GM12878 (cell line): ENCODE results near the gene OR52K1. TPM values are rescaled to one million over a fixed set of nuclear protein-coding genes. Genes with fewer than 3 reads are reported as not detected.

ENCODE experiments used
- ATAC-seq: fragments of 200-7000 bp; cut with Tn5 transposase; 3 replicates; pipeline ENCODE4 v1.9.1; 2020; ENCODE audit warnings: mild to moderate bottlenecking, moderate library complexity
- BruUV-seq: library from RNA; stranded (reverse); fragments of 400-500 nt; replicated peaks from 2 replicates; lab custom pipeline; 2021; lab: Mats Ljungman, UMichigan
- CTCF ChIA-PET: fragments of 300-600 bp; sonication (Branson Sonifier 250); formaldehyde crosslinking; extraction: SDS; loops from one replicate; lab custom pipeline; 2021; ENCODE audit warnings: inconsistent platforms; lab: Yijun Ruan, JAX
- POLR2A ChIA-PET: fragments of 350-600 bp; formaldehyde crosslinking; extraction: SDS; loops from one replicate; lab custom pipeline; 2021; ENCODE audit warnings: inconsistent platforms; lab: Charles Lee
- RAD21 ChIA-PET: fragments of 300-600 bp; sonication (Branson Sonifier 250); formaldehyde crosslinking; loops from one replicate; lab custom pipeline; 2023; ENCODE audit warnings: antibody characterized with exemption; ENCODE audit not compliant: unreplicated experiment; lab: Charles Lee
- SMC1A ChIA-PET: fragments of 300-600 bp; sonication (Branson Sonifier 250); formaldehyde crosslinking; loops from one replicate; lab custom pipeline; 2023; ENCODE audit not compliant: unreplicated experiment, uncharacterized antibody; lab: Charles Lee
- DNase-seq: peaks from one replicate; pipeline ENCODE4 v3.0.0-alpha.2; 2011; ENCODE audit warnings: low read depth, low spot score
- FAIRE-seq: peaks from 3 replicates; lab custom pipeline; 2011; peaks lifted over from hg19 to GRCh38; lab: Jason Lieb, UNC
- H2AFZ ChIP-seq: 2 replicates; pipeline ENCODE4 v1.6.0; 2011; ENCODE audit warnings: low read depth, low read length, control low read depth; ENCODE audit not compliant: control insufficient read depth
- H3K27ac ChIP-seq: 2 replicates; pipeline ENCODE4 v1.5.1; 2011; ENCODE audit warnings: control low read depth; ENCODE audit not compliant: control insufficient read depth, insufficient read depth
- H3K27me3 ChIP-seq, 2 experiments: replicated peaks in 1 of 2; 2 replicates each; pipeline versions ENCODE4 v1.6.0 to v1.6.1; 2011; ENCODE audit warnings: low read length in 1 of 2; ENCODE audit not compliant: control insufficient read depth in 2 of 2, insufficient read depth in 2 of 2
- H3K36me3 ChIP-seq, 2 experiments: 2 replicates each; pipeline ENCODE4 v1.5.1; 2011; ENCODE audit warnings: low read length in 1 of 2; ENCODE audit not compliant: control insufficient read depth in 2 of 2, insufficient read depth in 2 of 2
- H3K4me1 ChIP-seq: 2 replicates; pipeline ENCODE4 v1.6.1; 2011; ENCODE audit warnings: mild to moderate bottlenecking, low read length, moderate library complexity, mixed read lengths; ENCODE audit not compliant: control insufficient read depth, insufficient read depth
- H3K4me2 ChIP-seq: 2 replicates; pipeline ENCODE4 v1.6.0; 2011; ENCODE audit warnings: control low read depth; ENCODE audit not compliant: control insufficient read depth, insufficient read depth
- H3K4me3 ChIP-seq: fragments of 200-600 bp; sonication (generic); 2 replicates; pipeline ENCODE4 v1.5.1; 2016
- H3K79me2 ChIP-seq: 2 replicates; pipeline ENCODE4 v1.6.0; 2011; ENCODE audit warnings: low read length; ENCODE audit not compliant: control insufficient read depth, insufficient read depth
- H3K9ac ChIP-seq: 2 replicates; pipeline ENCODE4 v1.8.0; 2011; ENCODE audit warnings: low read length, control low read depth, mixed read lengths; ENCODE audit not compliant: control insufficient read depth, insufficient read depth
- H3K9me3 ChIP-seq: replicated peaks from 3 replicates; pipeline ENCODE4 v1.5.1; 2011; ENCODE audit warnings: mild to moderate bottlenecking, low read length; ENCODE audit not compliant: control insufficient read depth, insufficient read depth
- H4K20me1 ChIP-seq: 2 replicates; pipeline ENCODE4 v1.6.0; 2011; ENCODE audit not compliant: control insufficient read depth, insufficient read depth
- CHD4 ChIP-seq: fragments of 200-600 bp; sonication (generic); IDR thresholded peaks from 2 replicates; pipeline ENCODE4 v1.6.1; 2016; ENCODE audit warnings: mild to moderate bottlenecking
- IKZF1 ChIP-seq: fragments of 450-650 bp; conservative IDR thresholded peaks from 2 replicates; pipeline ENCODE4 v1.6.1; 2017; ENCODE audit warnings: antibody characterized with exemption, mild to moderate bottlenecking
- KDM1A ChIP-seq: fragments of 200-600 bp; sonication (generic); IDR thresholded peaks from 2 replicates; pipeline ENCODE4 v1.6.1; 2016; ENCODE audit warnings: borderline replicate concordance
- MEF2B ChIP-seq: fragments of 450-650 bp; IDR thresholded peaks from 2 replicates; pipeline ENCODE4 v1.6.1; 2018; ENCODE audit warnings: mild to moderate bottlenecking, moderate library complexity; ENCODE audit not compliant: partially characterized antibody, poor library complexity, severe bottlenecking
- NRF1 ChIP-seq: conservative IDR thresholded peaks from 2 replicates; pipeline ENCODE4 v1.6.1; 2011; ENCODE audit warnings: mild to moderate bottlenecking, low read depth, low read length, improper control_type of control experiment
- PAX5 ChIP-seq: IDR thresholded peaks from 2 replicates; pipeline ENCODE4 v1.6.1; 2011; ENCODE audit warnings: low read depth, low read length, borderline replicate concordance
- REST ChIP-seq: IDR thresholded peaks from 2 replicates; pipeline ENCODE4 v1.6.1; 2012; ENCODE audit warnings: mild to moderate bottlenecking, low read depth, low read length
- WGBS: methylation state at CpG from one replicate; pipeline ENCODE4 v1.1.6; 2016; ENCODE audit warnings: low lambda C conversion rate; ENCODE audit not compliant: insufficient replicate concordance, insufficient coverage; ENCODE audit errors: missing lambda C conversion rate; 5-methylcytosine and 5-hydroxymethylcytosine counted together
- in situ Hi-C: fragments of 300-500 bp; cut with MboI; formaldehyde crosslinking; loops from 9 replicates; pipeline ENCODE4 v1.14.3; 2018; ENCODE audit warnings: mixed read lengths
- intact Hi-C: fragments of 100-400 bp; cut with micrococcal nuclease; formaldehyde crosslinking; loops from one replicate; pipeline ENCODE4 v1.14.2; 2022; ENCODE audit not compliant: unreplicated experiment
- polyA plus RNA-seq, 11 experiments: library from polyadenylated mRNA; depleted of rRNA in 4 of 11; unstranded in 6 of 11; stranded (reverse) in 5 of 11; fragments of >200 nt; fragmentation: Nextera tagmentation in 4 of 11; fragmentation: Illumina TruSeq in 1 of 11; extraction: Ambion mirVana in 4 of 11; extraction: Trizol in 1 of 11; gene quantifications; 1 replicate in 1 of 11; 2 replicates in 10 of 11; pipeline versions ENCODE4 v1.2.1 to v1.2.3, GENCODE V29; 2011 to 2016; ENCODE audit warnings: inconsistent platforms in 2 of 11, missing spikeins in 2 of 11, low read depth in 1 of 11
- total RNA-seq, 4 experiments: library from RNA; depleted of rRNA in 3 of 4; stranded (reverse); fragments of >200 nt in 3 of 4; fragmentation: Illumina TruSeq in 1 of 4; extraction: Trizol in 1 of 4; gene quantifications; 2 replicates each; pipeline versions ENCODE4 v1.2.1 to v1.2.3, GENCODE V29; 2013 to 2021

The OR52K1 gene
- total and polyA plus RNA-seq, 10 of the 15 experiments (the other 5 are each of a cell fraction or from before 2014, with no cell fraction given): not detected

GRCh38 chr11:4466871-4467442 lies 15.5 kb upstream of the OR52K1 start (continued):
- peak; percentile 88 for TF ChIP-seq MEF2B

- intact Hi-C loops: no loop called here
- no peak overlapping the region for H3K9ac ChIP-seq
- H3K4me2 ChIP-seq: no peak overlapping the region
- no peak for DNase-seq
- no peaks in the 10 kb centered on the region; the same call in 1 of the 2 replicates for H3K4me1 ChIP-seq
- no peak overlapping the region for H3K27ac ChIP-seq
- BruUV-seq: no TSS peak
- H3K4me3 ChIP-seq: no peak overlapping the region
- no peak overlapping the region for H2AFZ ChIP-seq
- ChIA-PET RAD21 (interaction anchor here (1.1 kb wide), 1 partner anchor 24 kb away, joined by 3 read pairs; no protein-coding TSS in a partner anchor), CTCF (interaction anchor here (1.2 to 1.8 kb wide), 2 partner anchors 25 to 281 kb away, joined by 3 to 5 read pairs; no protein-coding TSS in a partner anchor), POLR2A (no interaction called here), SMC1A (no interaction called here)
- H3K9me3 ChIP-seq: peaks cover 7% of the 10 kb centered on the region; the same call in 2 of the 3 replicates
- in situ Hi-C loops: no loop called here
- WGBS: 0% methylated on average over 3 of the region's 3 CpGs
- no peak for FAIRE-seq
- H3K36me3 ChIP-seq: no peaks in the 10 kb centered on the region
- ATAC-seq: no peak
- TF ChIP-seq CHD4 (no peak), NRF1 (no peak), REST (no peak), IKZF1 (peak; percentile 39; the same call in 1 of the 2 replicates), PAX5 (0 out of 2 replicates have a peak, but pooled peaks have one; percentile 19), KDM1A (no peak)
- H4K20me1 ChIP-seq: no peaks in the 10 kb centered on the region
- no peaks in the 10 kb centered on the region for H3K79me2 ChIP-seq
- no peaks in the 10 kb centered on the region for H3K27me3 ChIP-seq
Measured at GRCh38 chr11:4467811-4468606, 14.4 kb upstream of the OR52K1 start.
